Rectal smooth muscle tissue (tissue), 1 donor: ENCODE results near the gene EHMT1.
"Not testable (repeated sequence)": the region's sequence is repeated elsewhere in the genome, so short reads cannot be mapped to it uniquely, and the experiment has no call there.

Experiments used
- H3K27ac ChIP-seq: one replicate; pipeline ENCODE4 v1.7.0; 2013; ENCODE audit warnings: low read depth, low read length, inconsistent platforms
- H3K27me3 ChIP-seq: one replicate; pipeline ENCODE4 v1.7.0; 2013; ENCODE audit warnings: low read length; ENCODE audit not compliant: control insufficient read depth, insufficient read depth
- H3K36me3 ChIP-seq: one replicate; pipeline ENCODE4 v1.7.0; 2013; ENCODE audit warnings: low read length; ENCODE audit not compliant: control insufficient read depth, insufficient read depth
- H3K4me1 ChIP-seq: one replicate; pipeline ENCODE4 v1.7.0; 2013; ENCODE audit warnings: low read length; ENCODE audit not compliant: control insufficient read depth, insufficient read depth
- H3K4me3 ChIP-seq: one replicate; pipeline ENCODE4 v1.7.0; 2013; ENCODE audit warnings: low read length
- H3K9ac ChIP-seq: one replicate; pipeline ENCODE4 v1.7.0; 2013; ENCODE audit warnings: low read length

EHMT1 gene

DNA sequence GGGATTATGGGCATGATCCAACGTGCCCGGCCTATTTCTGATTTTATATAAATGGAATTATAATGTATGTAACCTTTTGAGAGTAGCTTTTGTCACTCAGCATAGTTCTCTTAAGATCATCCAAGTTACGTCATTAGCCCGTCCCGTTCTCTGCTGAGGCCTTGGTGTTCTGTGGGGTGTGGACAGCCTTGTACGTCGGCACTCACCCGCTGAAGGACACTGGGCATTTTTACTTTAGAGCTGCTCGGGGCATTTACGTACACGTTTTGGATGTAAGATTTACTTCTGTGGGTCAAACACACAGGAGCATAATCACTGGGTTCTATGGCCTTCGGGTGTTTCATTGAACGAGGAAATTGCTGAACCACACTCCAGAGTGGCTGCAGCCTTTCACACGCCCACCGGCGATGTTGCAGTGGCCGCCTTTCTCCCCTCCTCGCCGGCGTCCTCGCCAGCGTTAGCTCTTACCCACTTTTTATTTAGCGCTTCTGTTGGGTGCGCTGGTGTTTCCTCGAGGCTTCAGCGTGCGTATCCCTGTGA lies 101.8 kb downstream of the EHMT1 start:
- Histone ChIP-seq H3K4me3 (no peak overlapping the region), H3K27ac (no peak overlapping the region), H3K4me1 (no peaks in the 10 kb centered on the region), H3K36me3 (peaks cover 21% of the 10 kb centered on the region), H3K27me3 (no peaks in the 10 kb centered on the region), H3K9ac (no peak overlapping the region)

DNA sequence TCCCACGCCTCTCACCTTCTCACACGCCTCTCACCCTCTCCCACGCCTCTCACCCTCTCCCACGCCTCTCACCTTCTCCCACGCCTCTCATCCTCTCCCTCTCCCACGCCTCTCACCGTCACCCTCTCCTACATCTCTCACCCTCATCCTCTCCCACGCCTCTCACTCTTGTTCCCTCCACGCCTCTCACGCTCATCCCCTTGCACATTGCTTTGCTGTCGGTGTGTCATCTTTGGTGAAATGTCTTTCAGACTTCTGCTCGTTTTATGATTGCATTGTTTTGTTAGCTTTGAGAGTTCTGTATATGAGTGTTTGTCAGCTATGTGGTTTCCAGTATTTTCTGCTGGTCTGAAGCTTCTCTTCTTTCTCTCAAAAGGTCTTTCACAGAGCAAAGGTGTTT lies 102.7 kb downstream of the EHMT1 start:
- Histone ChIP-seq H3K4me1 (no peaks in the 10 kb centered on the region), H3K9ac (no peak overlapping the region), H3K4me3 (no peak overlapping the region), H3K27ac (no peak overlapping the region), H3K27me3 (no peaks in the 10 kb centered on the region), H3K36me3 (peaks cover 20% of the 10 kb centered on the region)

DNA sequence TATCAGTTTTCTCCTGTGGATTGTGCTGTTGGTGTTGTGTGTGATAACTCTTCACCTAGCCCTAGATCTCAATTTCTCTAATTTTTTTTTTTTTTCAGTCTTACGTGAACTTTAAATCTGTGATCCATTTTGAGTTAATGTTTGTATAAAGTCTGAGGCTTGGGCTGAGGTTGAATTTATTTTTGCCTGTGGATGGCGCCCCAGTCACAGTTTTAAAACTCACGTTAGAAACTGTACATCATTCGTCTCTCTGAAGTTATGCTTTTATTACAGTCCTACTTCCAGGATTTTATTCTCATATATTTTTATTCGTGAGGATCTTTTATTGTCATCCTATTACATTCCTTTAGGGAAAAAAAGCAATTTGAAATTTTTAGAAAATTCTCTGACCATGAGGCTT lies 103.1 kb downstream of the EHMT1 start:
- no peaks in the 10 kb centered on the region for H3K4me1 ChIP-seq
- no peak overlapping the region for H3K4me3 ChIP-seq
- H3K9ac ChIP-seq: no peak overlapping the region
- H3K27ac ChIP-seq: no peak overlapping the region
- peaks cover 18% of the 10 kb centered on the region for H3K36me3 ChIP-seq
- H3K27me3 ChIP-seq: no peaks in the 10 kb centered on the region

DNA sequence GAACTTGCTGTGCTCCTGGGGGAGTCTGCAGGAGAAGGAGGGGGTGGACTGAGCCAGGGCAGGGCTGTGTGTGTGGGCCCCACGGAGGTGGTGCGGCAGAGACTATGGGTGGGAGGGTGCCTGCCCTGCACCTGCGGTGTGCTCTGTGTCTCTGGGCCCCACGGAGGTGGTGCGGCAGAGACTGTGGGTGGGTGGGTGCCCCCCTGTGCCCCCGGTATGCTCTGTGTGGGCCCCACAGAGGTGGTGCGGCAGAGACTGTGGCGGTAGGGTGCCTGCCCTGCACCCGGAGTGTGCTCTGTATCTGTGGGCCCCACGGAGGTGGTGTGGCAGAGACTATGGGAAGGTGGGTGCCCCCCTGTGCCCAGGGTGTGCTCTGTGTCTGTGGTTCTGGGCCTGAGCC lies 103.7 kb downstream of the EHMT1 start:
- Histone ChIP-seq H3K9ac (no peak overlapping the region), H3K4me1 (no peaks in the 10 kb centered on the region), H3K27me3 (no peaks in the 10 kb centered on the region), H3K4me3 (no peak overlapping the region), H3K36me3 (peaks cover 15% of the 10 kb centered on the region), H3K27ac (no peak overlapping the region)

DNA sequence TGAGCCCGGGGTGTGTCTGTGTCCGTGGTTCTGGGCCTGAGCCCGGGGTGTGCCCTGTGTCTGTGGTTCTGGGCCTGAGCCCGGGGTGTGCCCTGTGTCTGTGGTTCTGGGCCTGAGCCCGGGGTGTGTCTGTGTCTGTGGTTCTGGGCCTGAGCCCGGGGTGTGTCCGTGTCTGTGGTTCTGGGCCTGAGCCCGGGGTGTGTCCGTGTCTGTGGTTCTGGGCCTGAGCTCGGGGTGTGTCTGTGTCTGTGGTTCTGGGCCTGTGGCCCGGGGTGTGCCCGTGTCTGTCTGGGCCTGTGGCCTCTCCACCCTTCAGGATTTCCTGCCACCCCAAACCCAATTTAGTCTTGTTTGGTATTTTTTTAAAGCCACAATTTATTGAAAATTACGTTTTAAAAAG lies 104.6 kb downstream of the EHMT1 start:
- not testable (repeated sequence) for H3K4me3 ChIP-seq, H3K27ac ChIP-seq, H3K9ac ChIP-seq, H3K27me3 ChIP-seq, H3K4me1 ChIP-seq
- H3K36me3 ChIP-seq: peaks cover 11% of the 10 kb centered on the region

DNA sequence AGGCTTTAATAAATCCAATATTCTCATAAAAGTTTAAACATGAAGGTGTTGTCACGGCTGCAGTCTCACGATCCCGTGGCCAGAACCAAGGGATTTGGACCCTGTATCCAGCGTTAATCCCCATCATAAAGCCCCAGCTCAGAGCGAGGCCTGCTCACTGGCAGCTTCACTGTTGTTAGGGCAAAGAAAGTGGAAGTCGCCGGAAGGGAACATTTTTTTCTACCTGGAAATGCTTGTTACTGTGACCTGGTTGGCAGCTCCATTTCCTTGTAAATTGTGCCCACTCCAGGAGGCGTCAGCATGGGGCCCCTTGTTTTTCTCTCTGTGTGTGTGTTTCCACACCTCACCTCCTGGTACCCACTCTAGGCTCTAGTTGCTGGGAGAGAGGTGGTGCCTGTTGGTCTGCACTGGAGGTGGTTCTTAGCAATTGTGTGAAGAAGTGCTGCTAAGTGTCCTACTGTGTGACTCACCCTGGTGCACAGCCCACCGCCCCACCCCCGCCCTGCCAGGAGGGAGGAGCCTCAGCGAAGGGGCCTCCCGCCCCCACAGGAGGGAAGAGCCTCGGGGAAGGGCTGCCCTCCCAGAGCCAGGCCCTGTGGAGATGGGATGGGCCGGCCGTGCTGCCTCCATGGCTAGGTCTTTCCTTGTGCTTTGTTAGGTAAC lies 105.1 kb downstream of the EHMT1 start:
- Histone ChIP-seq H3K36me3 (peaks cover 10% of the 10 kb centered on the region), H3K4me3 (no peak overlapping the region), H3K9ac (no peak overlapping the region), H3K27me3 (no peaks in the 10 kb centered on the region), H3K27ac (no peak overlapping the region), H3K4me1 (no peaks in the 10 kb centered on the region)

DNA sequence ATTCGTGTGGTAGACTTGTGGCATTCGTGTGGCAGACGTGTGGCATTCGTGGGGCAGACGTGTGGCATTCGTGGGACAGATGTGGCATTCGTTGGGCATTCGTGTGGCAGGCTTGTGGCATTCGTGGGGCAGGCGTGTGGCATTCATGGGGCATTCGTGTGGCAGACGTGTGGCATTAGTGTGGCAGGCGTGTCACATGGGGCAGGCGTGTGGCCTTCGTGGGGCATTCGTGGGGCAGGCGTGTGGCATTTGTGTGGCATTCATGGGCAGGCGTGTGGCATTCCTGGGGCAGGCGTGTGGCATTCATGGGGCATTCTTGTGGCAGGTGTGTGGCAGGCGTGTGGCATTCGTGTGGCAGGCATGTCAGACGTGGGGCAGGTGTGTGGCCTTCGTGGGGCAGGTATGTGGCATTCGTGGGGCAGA lies 106.0 kb downstream of the EHMT1 start:
- H3K36me3 ChIP-seq: peaks cover 9% of the 10 kb centered on the region
- no peak overlapping the region for H3K27ac ChIP-seq
- H3K27me3 ChIP-seq: no peaks in the 10 kb centered on the region
- H3K4me1 ChIP-seq: no peaks in the 10 kb centered on the region
- no peak overlapping the region for H3K4me3 ChIP-seq
- H3K9ac ChIP-seq: no peak overlapping the region

DNA sequence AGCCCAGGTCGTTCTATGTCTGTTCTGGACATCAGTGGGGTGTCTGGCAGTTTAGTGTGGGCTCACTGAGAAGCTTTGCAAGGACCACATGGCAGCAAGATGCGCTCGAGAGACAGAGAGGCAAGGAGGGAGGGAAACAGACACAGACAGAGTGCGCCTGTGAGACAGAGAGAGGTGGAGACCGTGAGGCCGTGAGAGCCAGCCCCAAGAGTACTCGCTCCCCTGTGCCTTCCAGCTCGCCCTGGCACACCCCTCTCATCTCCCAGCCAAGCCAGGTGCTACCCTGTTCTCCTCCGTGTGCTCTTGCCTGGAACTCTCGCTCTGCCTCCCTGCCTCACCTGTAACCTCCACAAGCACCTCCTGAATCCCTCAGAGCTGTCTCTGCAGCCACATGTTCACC lies 106.8 kb downstream of the EHMT1 start:
- no peaks in the 10 kb centered on the region for H3K27me3 ChIP-seq
- H3K27ac ChIP-seq: no peak overlapping the region
- no peaks in the 10 kb centered on the region for H3K4me1 ChIP-seq
- peaks cover 13% of the 10 kb centered on the region for H3K36me3 ChIP-seq
- no peak overlapping the region for H3K4me3 ChIP-seq
- H3K9ac ChIP-seq: no peak overlapping the region

DNA sequence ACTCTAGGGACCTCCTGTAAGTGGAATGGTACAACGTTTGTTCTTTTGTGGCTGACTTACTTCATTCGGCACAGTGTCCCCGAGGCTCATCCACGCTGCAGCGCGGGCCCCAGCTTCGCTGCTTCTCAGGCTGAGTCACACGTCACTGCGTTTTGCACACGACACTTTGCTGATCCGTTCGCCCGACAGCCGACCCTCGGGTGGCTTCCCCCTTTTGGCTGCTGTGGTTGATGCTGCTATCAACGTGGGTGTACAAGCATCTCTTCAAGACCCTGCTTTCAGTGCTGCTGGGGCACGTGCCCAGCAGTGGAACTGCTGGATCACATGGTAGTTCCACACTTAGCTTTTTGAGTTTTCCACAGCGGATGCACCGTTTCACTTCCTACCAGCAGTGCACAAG lies 107.5 kb downstream of the EHMT1 start:
- not testable (repeated sequence) for H3K27me3 ChIP-seq, H3K9ac ChIP-seq, H3K4me1 ChIP-seq, H3K4me3 ChIP-seq, H3K27ac ChIP-seq, H3K36me3 ChIP-seq

DNA sequence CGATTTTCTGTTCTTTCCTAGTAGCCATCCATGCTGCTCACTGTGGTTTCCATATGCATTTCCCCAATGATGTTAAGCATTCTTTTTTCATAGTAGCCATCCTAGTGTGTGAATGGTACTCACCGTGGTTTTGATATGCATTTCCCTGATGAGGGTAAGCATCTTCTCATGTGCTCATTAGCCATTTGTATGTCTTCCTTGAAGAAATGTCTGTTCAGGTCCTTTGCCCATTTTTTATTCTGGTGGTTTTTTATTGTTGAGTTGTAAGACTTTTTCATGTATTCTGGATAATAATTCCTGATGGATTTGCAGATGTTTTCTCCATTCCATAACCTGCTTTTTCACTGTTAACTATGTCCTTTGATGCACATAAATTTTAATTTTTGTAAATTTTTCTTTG lies 108.0 kb downstream of the EHMT1 start:
- Histone ChIP-seq H3K9ac (no peak overlapping the region), H3K27me3 (no peaks in the 10 kb centered on the region), H3K36me3 (peaks cover 11% of the 10 kb centered on the region), H3K4me1 (no peaks in the 10 kb centered on the region), H3K27ac (no peak overlapping the region), H3K4me3 (no peak overlapping the region)

DNA sequence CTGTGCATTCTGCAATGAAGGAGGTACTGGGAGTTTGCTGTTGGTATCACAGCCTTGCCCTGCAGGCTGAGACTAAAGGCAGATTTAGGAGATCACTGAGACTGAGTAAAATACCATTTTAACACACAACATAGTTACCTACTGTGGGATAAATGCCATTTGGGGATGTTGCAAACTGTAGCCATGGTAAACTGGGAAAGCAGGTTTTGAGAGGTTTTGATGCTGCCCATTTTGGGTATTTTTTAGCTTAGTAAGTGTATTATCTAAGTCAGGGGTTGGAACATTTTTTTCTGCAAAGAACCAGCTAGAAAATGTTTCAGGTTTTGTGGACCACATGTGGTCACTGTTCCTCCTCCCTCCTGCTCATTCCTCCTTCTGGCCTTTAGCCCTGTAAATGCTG lies 108.9 kb downstream of the EHMT1 start:
- H3K36me3 ChIP-seq: peaks cover 17% of the 10 kb centered on the region
- no peaks in the 10 kb centered on the region for H3K27me3 ChIP-seq
- H3K27ac ChIP-seq: no peak overlapping the region

DNA sequence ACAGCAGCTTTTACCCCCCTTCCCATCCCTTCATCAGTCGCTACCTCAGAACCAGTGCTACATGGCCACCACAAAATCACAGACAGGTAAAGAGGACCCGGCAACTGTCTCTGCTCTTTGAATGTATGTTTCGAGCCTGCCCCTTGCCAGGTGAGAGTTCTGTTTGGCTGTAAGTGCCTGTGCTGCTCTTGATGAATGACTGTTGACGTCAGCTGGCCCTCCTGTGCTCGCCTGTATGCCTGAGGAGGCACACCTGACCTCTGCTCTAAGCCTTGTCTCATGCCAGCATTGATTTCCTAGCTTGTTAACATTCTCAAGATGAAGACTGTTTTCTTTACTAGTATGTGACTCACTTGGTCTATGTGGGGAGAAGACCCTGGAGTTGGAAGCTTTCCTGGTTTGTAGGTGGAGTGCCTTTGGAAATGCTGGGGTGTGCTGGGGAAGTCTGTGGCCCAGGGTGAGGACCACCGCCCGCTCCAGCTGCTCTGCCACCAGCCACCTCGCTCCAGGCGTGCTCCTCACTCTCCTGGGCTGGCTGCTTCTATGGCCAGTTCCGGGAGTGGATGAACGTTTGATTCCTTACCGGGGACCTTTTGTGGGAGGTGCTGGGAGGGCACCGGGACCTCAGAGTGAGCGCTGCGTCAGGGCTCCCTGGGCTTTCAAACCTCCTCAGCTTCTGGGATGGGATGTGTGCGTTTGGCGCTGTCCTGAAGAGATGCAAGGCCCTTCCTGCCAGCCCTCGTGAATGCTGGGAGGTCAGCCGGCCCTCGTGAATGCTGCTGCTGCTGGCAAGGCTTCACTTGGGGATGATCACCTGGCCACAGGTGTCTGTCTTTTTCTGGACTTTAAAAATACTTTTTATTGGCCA lies 109.9 kb downstream of the EHMT1 start:
- Histone ChIP-seq H3K4me3 (no peak overlapping the region), H3K27ac (no peak overlapping the region), H3K27me3 (no peaks in the 10 kb centered on the region), H3K36me3 (peaks cover 18% of the 10 kb centered on the region), H3K9ac (no peak overlapping the region), H3K4me1 (no peaks in the 10 kb centered on the region)

More for the DNA sequence above, 108.9 kb downstream of the EHMT1 start:
- Histone ChIP-seq H3K4me3 (no peak overlapping the region), H3K4me1 (no peaks in the 10 kb centered on the region), H3K9ac (no peak overlapping the region)
